GM18499 (cell line): ENCODE measurements around the gene FBXL19.

Experiments used
- ATAC-seq: cut with Tn5 transposase; IDR thresholded peaks from one replicate; pipeline ENCODE4 v1.9.1; 2021; ENCODE audit warnings: moderate number of reproducible peaks; ENCODE audit not compliant: insufficient read depth, unreplicated experiment

FBXL19 gene

DNA sequence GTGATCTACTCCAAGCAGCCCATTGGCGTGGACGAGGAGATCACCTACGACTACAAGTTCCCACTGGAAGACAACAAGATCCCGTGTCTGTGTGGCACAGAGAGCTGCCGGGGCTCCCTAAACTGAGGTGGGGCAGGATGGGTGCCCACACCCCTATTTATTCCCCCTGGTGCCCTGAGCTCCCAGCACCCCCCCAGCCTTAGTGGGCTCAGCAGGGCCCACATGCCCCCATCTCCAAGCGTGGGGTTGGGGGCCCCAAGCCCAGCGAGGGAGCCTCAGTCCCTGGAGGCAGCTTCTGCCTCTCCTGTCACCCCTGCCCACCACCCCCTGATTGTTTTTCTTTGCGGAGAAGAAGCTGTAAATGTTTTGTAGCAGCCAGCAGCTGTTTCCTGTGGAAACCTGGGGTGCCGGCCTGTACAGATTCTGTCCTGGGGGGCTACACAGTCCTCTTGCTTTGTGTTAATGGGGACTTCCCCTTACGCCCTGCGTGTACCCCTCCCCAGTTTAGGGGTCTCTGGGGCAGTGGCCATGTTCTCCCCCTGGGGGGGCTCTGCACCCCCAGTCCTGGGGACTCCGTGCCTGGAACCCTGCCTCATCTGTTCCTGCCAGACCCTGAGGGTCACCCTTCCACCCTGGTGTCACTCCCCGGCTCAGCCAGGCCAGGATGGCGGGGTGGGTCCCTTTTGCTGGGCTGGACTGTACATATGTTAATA is 60.7 kb downstream of the FBXL19 start:
- ATAC-seq, result no peak

DNA sequence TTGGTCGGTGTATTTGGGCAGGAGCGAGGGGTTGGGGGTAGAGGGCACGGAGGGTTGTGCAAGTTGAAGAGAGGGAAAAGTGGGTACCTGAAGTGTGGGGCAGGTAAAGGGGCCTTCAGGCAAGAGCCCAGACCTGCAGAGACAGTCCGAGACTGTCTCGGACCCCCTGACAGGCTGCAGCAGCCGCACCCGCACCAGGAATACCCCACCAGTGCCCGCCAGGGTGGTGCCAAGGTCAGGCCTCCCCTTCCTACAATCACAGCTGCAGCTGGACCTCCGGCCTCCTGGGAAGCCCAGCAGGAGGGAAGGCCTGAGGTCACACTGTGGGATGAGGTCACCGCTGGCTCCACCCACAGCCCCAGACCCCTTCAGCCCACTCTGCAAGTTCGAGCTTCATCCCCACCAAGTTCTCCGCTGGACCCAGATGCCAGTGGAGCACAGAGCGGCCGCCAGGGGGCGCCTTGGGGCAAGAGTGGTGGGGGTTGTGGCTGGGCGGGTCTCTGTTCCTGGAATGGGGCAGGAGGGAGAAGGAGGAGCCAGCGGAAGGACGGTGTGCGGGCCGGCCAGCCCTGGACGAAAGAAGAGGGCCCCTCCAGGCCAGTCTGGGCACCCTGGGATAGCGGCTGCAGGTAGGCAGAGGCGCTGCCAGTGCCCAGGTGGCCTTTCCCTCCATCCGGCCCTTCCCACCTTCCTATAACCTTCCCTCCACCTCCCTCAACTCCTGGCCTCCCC is 61.5 kb downstream of the FBXL19 start, which contains the start of gene HSD3B7:
Gene HSD3B7 (plus strand): TSS at position 539 of the 732 bp plus-strand sequence. CDS start 452 bp downstream, outside the sequence.
- no peak for ATAC-seq

DNA sequence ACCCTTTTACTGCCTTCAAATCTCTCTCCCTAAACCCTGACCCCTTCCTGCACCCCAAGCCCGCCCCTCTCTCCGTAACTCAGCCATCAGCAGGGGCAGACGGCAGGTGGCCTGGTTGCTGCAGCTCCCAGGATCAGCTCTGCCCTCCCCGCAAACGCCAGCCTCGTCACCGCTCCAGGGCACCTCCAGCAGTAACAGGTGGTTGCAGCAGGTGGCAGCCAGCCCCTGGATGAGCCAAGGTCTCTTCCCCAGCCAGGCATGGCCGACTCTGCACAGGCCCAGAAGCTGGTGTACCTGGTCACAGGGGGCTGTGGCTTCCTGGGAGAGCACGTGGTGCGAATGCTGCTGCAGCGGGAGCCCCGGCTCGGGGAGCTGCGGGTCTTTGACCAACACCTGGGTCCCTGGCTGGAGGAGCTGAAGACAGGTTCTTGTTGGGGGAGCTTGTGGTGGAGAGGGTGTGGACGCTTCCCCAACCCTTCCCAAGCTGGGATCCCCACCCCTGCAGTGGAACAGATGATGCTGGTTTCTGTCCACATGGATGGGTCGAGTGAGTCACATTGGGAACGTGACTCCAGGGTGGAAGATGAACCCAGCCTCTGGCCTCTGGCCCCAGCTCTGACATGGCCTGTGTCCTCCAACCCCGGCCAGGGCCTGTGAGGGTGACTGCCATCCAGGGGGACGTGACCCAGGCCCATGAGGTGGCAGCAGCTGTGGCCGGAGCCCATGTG is 62.2 kb downstream of the FBXL19 start:
- no peak for ATAC-seq

DNA sequence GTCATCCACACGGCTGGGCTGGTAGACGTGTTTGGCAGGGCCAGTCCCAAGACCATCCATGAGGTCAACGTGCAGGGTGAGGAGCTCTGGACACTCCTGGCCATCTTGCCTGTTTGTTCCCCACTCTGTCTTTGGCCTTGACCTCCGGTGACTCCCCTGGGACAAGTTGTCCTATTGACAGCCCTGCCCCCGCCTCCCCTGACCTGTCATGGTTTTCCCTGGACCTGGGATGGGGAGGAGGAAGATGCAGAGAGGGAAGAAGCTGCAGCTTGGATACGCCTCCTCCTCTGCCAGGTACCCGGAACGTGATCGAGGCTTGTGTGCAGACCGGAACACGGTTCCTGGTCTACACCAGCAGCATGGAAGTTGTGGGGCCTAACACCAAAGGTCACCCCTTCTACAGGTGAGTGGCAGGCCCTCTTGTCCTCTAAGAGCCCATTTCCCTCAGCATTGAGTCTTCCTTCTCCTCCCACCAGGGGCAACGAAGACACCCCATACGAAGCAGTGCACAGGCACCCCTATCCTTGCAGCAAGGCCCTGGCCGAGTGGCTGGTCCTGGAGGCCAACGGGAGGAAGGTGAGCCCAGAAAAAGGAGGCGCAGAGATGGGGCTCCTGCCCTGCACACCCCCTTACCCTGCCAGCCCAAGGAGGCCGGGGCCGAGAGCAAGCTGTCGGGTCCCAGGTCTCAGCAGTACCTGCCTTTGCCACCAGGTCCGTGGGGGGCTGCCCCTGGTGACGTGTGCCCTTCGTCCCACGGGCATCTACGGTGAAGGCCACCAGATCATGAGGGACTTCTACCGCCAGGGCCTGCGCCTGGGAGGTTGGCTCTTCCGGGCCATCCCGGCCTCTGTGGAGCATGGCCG is 63.0 kb downstream of the FBXL19 start:
- ATAC-seq, result no peak

DNA sequence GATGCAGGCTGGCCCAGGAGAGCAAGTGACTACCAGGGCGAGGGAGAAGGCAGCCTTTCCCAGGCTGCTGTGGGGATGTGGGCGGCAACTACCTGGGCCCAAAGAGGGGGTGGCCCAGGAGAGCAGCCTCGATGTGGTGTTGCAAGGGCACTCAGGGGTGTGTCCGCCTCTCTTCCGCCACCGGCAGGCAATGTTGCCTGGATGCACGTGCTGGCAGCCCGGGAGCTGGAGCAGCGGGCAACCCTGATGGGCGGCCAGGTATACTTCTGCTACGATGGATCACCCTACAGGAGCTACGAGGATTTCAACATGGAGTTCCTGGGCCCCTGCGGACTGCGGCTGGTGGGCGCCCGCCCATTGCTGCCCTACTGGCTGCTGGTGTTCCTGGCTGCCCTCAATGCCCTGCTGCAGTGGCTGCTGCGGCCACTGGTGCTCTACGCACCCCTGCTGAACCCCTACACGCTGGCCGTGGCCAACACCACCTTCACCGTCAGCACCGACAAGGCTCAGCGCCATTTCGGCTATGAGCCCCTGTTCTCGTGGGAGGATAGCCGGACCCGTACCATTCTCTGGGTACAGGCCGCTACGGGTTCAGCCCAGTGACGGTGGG is 64.3 kb downstream of the FBXL19 start:
- no peak for ATAC-seq

DNA sequence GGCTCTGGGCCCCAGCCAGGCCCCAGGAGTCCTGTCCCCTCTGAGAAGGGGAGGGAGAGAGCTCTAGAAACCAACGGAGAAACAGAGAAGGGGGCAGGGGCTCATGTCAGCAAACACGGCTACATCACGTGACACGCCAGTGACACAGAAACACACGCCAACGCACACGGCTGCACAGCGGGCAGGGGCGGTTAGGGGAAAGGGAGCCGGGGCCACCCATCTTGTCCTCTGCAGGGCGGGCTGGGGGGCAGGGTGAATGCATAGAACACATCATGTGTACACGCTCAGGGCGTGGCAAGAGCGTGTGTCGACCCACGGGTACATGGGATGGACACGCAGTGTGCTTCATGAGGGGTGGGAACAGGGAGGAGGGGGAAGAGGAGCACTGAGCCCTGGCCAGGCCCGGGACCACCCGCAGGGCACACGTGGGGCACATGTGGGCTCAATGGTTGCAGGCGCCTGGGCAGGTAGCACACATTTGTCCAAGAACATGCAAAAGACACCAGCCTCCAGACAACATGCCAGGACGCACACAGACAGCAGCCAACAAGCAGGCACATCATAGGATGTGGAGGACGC is 66.2 kb downstream of the FBXL19 start:
- ATAC-seq, result no peak

DNA sequence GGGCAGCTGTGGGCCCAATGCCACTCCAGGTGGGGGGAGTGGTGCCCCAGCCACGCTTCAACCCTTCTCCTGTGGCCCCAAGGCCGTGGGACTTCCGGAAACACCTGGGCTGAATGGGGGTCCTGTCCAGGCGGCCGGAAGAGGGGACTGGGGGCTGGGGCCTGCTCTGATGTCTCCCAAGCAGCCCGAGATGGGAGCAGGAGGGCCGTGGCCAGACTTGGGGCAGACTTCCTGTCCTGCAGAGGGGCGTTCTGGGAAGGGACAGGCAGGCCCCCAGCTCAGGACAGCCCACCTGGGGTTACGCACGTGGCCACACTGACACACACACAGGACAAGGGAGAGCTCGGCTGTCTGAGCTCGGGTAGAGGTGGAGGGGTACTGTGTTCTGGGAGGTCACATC is 66.7 kb downstream of the FBXL19 start:
- ATAC-seq, result no peak

DNA sequence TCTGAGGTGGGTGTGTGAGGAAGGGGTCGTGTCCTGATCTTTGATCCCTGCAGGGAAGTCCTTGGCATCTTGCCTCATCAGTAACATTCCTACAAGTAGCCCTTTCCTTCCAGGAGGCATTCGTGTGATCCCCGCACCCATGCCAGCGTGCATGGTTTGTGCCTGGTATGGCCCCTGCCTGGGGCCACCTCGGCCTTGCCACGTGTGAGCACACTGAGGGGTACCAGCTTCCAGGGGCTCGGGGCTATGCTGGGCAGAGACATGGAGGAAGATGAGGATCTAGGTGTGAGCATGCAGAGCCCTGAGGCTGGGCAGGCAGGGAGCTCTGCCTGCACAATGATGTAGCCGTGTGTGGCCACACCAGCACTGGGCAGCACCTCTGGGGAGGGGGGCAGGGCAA is 67.7 kb downstream of the FBXL19 start:
- no peak for ATAC-seq

DNA sequence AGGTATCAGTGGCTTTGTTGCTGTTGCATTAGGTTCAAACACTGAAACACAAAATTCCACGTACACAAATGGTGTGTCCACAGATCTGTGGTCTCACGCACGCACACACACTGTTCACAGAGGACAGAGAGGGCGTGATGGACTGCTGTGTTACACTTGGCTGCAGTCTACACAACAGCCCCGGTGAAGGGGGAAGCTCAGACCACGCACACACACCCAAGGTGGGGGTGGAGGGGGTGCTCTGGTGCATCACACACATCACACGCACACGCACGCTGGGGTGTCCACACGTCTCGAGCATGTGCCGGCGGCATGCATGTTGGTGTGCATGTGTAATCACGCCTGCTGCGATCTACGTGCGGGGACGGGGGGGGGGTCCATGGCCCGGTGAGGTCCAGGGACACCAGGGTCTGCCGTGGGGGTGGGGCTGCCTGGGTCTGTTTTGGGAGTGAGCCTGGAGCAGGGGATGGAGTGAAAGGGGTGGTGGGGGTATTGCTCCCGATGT is 69.0 kb downstream of the FBXL19 start:
- ATAC-seq, result no peak

DNA sequence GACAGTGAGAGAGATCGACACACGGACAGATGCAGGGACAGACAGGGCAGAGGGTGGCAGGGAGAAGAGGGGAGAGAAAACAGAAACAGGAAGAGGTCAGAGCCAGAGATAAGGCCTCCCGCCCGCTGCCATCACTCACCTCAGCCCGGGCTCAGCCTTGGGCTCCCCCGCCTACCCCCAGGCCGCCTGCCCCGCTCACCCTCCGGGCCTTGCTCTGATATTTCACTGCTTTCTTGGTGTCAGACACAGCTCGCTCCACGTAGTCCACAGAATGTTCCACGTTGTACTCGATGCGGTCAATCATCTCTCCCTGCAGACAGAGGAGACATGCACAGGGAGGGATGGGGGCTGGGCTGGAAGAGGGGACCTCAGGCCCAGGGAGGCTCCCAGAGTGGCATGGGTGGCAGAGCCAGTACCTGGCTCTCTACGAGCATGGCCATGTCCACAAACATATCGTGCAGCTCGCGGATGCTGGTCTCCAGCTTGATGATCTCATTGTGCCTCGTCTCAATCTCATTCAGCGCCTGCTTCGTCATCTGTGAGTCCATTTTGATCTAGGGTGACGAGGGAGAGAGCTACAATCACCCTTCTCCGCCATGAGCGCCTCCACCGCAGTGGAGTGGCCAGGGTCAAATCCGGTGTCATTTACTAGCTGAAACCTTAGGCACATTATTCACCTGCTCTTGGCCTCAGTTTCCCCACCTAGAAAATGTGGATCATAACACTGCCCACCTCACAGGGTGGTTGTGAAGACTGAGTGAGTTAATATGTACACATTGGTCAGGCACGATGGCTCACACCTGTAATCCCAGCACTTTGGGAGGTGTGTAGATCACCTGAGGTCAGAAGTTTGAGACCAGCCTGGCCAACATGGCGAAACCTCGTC is 69.8 kb downstream of the FBXL19 start:
- ATAC-seq, result no peak

DNA sequence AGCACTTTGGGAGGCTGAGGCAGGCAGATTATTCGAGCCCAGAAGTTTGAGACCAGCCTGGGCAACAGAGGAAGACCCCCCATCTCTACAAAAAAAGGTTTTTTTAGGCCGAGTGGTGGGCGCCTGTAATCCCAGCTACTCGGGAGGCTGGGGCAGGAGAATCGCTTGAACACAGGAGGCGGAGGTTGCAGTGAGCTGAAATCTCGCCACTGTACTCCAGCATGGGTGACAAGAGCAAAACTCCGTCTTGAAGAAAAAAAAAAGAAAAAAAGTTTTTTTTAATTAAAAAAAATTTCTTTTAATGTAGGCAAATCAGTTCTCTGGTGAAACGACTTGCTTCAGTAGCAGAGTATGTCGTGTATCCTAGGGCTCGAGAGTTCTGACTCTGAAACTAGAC is 72.6 kb downstream of the FBXL19 start:
- ATAC-seq, result no peak

DNA sequence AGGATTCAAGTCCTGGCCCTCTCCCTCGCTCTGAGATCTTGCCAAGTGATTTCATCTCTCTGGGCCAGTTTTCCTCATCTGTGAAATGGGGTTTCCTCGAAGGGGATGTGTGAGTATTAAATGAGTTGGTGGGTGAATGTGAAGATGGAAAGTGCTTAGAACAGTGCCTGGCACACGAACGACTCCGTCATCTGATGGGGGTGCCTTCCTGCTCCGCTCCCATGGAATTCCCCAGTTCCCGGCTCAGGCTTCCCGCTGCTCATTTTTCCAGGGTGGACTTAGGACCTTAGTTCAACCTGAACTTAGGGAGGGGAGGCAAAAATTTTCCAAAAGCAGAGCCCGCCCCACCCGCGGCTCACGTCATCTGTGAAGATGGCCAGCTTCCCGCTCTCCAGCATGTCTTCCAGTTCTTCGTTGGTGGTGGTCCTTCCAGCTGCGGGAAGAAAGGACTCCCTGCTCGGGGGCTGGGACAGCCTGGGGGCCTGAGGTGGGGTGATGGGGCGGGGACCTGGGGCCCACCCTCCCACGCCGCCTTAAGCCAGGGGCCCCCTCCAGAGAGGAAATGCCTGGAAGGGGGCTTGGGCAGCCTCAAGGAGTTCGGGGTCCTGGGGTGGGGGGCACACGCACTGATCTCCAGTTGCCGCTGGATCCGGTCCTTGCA is 73.1 kb downstream of the FBXL19 start:
- ATAC-seq, result no peak

DNA sequence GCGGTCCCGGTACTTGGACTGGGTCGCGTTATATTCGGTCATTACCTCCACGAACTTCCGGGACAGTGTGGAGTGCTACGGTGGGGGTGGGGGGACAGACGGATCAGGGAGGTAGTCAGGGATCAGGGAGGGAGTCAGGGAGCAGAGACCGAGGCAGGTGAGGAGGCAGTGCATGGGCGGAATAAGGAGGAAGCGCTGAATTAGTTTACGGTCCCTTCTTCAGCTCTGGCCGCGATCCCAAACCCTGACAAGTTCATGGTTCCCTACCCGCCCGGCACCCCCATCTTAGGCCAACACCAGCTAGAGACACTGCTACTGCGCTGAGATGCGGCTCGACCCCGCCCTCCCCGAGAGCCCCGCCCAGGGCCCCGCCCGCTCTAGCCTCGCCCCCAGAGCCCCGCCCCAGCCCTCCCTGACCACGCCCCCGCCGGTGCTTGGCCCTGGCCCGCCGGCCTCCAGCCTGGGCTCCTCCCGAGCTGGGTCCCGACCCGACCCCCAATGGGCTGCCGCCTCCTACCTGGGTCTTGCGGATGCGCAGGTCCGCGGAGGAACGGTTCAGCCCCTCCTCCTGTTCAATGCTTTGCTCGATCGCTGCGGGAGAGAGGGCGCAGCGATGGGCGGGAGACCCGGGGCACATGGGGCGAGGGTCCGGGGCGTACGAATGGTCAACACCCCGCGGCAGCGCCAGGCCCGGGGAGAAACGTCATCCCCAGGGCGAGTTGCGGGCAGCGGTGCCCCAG is 73.8 kb downstream of the FBXL19 start:
- no peak for ATAC-seq

DNA sequence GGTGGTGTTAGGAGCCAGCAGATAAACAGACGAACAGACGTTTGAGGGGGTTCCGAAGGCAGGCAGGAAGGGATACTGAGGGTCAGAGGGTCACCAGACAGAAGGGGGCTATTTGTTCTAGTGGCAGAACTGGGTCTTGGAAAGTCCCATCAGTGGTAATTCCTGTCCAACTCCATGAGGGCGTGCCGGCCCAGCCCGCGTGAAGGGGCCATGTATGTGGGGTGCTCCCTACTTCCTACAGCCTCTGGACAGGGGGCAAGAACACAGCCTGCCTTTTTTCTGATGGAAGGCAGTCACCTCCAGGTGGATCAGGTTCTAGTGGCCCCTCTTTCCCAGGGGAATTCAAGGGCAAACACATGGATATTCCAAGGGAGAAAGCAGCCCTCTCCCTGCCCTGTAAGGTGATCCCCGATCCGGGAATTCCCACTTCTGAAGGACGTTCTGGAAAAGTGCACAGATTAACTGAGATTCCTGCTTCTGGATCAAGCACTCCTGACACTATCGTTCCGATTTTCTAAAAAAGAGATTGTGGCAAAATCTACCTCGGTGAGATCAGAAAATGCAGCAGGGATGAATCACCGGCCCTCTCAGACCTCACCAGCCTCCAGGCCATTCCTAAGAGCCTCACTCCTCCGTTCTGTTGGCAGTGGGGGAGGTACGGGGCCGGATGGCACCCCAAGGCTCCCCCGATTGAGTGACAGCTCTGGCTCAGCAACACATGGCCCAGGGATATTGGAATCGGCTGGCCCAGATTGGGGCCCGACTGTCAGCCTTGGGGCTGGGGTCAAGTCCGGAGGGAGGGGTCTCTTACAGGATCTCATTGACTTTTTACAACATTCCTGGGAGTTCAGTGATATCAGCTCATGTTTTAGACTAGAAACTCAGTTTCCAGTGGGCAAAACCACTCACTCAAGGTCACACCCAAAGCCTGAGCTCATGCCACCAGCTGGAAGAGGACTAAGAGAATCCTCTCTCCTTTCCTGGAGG is 74.6 kb downstream of the FBXL19 start:
- no peak for ATAC-seq
